ENCODE measurements around the gene PITPNM3.

The PITPNM3 gene

DNA sequence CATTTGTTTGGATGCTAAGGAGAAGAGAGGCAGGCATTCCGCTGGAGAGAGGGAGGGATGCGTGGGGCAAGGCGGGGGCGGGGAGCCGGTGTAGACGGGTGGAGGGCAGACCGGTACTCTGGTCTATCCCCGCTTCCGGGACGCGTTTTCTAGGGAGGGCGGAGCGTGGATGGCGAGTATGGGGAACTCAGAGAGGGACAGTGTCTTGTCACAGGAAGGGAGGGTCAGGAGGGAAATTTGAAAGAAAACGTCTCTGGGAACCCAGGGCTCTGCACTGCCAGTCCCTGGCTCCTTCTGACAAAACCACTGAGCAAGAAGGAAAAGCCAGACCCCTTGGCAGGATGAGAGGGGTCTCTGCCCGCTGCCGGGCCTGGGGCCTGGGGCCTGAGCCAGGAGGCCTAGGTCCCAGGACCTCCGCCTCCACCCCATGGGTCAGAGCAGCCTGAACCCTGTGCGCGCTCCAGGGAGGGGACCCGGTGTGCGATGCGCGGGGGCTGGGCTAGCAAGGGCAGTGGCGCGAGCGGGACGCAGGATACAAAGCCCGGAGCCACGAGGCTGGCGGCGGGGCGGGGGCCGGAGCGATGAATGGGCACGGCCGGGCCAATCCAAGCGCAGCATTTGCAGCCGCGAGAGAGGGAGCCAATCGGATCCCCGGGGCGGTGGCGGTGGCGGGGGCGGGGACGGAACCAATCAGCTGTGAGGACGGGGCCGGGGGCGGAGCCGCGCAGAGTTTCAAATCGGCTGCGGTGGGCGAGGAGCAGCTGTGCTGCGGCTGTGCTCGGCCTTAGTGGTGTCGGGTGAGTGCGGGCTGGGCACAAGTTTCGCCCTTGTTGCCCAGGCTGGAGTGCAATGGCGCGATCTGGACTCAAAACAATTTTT is 112.4 kb downstream of the PITPNM3 start, which contains the start of gene PIMREG:
Gene PIMREG, plus strand, starts transcription at position 764 of the 879 bp plus-strand sequence. CDS start 656 bp downstream, outside the sequence.
- DNase-seq (ENCODE audit: low read depth), result peak; percentile 96

DNA sequence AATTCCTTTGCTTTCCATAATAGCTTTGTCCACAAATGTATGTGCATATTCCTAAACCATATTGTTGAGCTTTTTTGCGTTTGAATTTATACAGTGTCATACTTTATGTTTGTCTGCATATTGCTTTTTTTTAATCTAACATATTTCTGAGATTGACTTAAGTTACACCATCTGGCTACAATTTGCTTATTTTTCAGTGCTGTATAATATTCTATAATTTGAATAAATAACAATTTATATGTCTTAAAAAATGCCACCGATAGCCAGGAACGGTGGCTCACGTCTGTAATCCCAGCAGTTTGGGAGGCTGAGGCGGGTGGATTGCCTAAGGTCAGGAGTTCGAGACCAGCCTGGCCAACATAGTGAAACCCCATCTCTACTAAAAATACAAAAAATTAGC is 113.6 kb downstream of the PITPNM3 start:
- DNase-seq (ENCODE audit: low read depth), result no peak

- no peak for DNase-seq (ENCODE audit: low read depth)
These were observed 116.4 kb downstream of the PITPNM3 start for GRCh38 chr17:6439951-6440350.

DNA sequence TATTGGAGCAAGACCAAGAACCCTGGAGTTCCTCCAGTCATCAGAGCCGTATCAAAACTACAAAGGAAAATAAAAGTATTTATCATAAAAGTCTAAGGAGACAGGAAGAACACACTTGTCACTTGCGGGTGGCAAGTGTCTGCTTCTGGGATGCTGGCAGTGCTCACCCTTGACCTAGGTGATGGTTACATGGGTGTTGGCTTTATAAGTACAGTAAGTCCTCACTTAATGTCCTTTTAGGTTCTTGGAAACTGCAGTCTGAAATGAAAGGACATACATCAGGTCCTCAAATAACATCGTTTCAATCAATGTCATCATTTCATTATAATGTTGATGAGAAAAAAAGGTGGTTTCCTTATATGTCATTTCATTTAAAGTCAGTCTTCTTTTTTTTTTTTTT is 118.4 kb downstream of the PITPNM3 start:
- DNase-seq (ENCODE audit: low read depth), result no peak

GRCh38 chr17:6437466-6437865 is 118.9 kb downstream of the PITPNM3 start:
- no peak for DNase-seq (ENCODE audit: low read depth)

GRCh38 chr17:6435968-6436367 is 120.4 kb downstream of the PITPNM3 start:
- peak; percentile 79 for DNase-seq (ENCODE audit: low read depth)

DNA sequence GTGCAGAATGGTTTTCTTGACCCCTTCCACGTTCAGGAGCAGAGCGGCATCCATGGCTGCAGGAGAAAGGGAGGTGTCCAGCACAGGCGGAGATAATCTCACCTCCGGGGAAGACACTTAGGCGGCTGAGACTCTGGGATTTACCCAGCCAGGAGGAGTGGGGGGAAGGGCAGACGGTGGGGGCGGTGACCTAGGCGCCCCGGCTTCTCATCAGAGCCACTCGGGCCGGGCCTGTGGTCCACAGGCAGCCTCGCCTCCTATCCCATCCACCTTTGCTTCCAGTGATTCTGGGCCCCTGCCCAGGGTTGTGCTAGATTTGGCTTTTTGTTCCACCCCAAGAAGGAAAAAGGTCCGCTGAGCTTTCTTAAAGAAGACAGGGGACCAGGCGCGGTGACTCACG is 121.3 kb downstream of the PITPNM3 start, which contains the start of gene AIPL1:
Gene AIPL1, minus strand, starts transcription at position 71 of the 400 bp plus-strand sequence. Its CDS starts 17 bp downstream, at position 54.
- DNase-seq (ENCODE audit: low read depth), result no peak

GRCh38 chr17:6430769-6431168 is 125.6 kb downstream of the PITPNM3 start:
- no peak for DNase-seq (ENCODE audit: low read depth)

- no peak for DNase-seq (ENCODE audit: low read depth)
These were observed 127.1 kb downstream of the PITPNM3 start for GRCh38 chr17:6429266-6429665.

GRCh38 chr17:6428207-6428965 is 128.0 kb downstream of the PITPNM3 start:
- no peak for DNase-seq (ENCODE audit: low read depth)

DNA sequence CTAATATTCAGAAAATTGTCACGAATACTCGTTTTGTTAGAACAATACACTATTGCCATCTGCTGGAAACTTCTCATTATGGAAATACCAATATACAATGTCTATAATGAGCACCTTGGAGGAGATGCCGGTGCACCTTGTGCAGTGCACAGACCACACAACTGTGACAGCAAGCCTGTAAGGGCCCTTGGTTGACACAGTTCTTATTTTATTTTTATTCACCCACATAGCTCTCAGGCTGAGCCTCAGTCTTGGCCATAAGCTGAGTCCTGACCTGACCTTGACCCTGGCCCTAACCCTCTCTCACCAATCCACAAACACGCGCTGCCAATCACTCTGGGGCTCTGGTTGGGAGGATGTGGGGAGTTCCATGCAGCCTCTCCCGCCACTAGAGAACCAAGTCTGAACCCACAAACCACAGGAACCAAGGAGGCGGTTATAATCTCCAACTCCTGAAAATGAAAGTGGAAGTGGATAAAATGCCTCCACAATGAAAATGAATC is 129.0 kb downstream of the PITPNM3 start:
- DNase-seq (ENCODE audit: low read depth), result peak; percentile 40

DNA sequence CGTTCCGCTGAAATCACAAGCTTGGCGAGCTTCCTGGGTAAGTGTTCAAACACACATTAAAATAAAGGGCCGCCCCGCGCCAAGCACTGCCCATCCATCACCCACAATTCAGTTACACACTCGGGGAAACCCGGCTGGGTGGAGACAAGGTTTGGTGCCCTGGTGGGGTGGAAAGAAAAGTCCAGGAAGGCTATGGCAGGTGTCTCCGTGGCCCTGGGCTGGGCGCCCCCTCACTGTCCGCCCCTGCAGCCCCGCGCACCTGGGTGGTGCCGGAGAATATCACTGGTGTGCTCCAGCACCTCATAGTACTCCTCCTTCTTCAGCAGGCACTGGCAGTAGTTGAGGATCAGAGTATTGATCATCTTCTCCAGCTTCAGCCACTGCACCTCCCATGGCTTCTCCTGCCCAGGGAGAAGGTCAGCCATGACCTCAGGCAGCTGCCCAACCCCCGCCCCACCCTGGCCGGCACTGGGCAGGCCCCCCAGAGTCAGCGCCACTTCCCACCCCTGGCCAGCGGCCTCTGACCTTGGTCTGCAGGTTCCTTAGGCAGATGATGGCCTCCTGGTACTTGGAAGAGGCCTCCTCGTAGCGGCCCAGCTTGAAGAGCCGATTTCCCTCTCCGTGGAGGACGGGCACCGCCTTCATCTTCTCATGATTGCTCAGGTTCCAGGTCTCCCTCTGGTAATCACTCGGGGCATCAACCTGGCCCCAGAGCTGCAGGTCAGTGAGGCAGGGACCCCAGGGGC is 129.8 kb downstream of the PITPNM3 start:
- no peak for DNase-seq (ENCODE audit: low read depth)

- DNase-seq (ENCODE audit: low read depth), result no peak
These were observed 130.9 kb downstream of the PITPNM3 start for GRCh38 chr17:6425407-6425806.

DNA sequence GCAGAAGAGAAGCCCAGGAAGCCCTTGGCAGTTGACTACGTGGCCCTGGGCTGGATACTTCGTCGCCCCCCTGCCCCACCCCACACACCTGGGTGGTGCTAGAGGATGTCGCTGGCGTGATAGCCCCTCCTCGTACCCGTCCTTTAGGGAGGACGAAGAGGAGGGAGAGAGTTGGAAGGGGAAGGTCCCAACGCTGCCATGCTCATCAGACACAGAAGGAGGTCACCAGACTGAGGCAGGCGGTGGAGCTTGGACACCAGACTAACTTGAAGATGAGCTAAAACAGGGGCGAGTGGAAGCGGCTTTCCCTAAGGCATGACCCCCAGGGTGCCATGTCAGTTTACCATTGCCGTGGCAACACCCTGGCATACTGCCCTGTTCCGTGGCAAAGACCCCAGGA is 132.4 kb downstream of the PITPNM3 start:
- no peak for DNase-seq (ENCODE audit: low read depth)

DNA sequence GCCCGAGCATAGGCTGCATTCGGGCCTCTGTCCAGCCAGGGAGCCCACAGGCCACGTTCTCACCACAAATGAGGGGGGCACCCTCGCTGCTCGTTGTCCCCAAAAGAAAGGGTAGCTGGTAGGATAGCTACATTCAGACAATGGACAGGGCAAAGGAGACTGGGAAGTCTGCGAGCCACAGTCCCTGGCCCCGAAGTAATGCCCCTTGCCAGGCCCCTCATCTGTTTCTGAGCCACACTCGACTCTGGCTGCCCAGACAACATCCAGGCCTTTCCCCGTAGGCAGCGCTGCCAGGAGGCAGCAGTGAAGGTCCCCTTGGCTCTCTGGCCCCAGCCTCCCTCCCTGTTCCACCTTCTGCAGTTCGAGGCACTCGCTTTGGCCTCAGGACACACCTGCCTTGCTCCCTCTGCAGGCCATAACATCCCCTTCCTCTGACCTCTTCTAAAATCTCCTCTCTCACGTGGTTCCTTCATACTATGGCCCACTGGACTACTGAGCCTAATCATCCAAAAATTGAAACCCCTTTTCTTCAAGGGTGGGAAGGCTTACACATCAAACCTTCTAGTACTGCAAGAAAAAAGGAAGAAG is 133.6 kb downstream of the PITPNM3 start:
- DNase-seq (ENCODE audit: low read depth), result no peak

DNA sequence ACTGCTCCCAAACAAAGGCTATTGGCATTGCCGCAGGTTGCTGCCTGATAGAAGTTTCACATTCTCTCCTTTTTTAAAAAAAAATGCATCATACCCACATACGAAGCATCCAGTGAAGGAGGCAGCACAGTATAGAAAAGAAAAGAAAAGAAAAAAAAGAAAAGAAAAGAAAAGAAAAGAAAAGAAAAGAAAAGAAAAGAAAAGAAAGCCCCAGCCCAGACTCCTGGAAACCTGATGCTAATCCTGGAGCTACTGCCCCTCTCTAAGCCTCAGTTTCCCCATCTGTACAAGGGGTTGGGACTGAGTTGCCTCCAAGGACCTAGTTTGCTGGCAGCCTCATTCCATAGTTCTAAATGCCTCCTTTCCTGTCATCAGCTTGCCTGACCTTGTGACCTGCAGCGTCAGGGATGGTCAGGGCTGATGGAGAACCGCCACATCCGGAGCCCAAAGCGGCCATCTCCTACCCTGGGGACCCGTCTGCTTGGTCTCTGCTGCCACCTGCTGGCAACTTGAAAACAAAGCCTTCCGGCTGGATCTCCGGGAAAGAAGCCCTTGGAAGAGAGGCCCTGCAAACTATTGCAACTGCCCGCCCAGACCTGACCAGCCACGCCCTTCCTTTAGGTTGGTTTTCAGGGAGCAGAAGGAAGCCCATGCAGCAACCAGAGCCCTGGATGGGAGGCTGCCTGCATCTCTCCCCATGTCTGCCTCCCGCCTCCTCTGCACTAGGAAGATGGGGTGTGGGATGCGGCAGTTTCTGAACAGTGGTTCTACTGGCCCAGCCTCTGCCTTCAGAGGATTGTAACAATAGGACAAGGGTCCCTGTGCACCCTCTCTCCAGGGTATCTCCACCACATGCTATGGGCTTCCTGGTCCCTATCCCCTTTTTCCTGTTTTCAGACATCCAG is 134.4 kb downstream of the PITPNM3 start:
- peak; percentile 83 for DNase-seq (ENCODE audit: low read depth)

DNA sequence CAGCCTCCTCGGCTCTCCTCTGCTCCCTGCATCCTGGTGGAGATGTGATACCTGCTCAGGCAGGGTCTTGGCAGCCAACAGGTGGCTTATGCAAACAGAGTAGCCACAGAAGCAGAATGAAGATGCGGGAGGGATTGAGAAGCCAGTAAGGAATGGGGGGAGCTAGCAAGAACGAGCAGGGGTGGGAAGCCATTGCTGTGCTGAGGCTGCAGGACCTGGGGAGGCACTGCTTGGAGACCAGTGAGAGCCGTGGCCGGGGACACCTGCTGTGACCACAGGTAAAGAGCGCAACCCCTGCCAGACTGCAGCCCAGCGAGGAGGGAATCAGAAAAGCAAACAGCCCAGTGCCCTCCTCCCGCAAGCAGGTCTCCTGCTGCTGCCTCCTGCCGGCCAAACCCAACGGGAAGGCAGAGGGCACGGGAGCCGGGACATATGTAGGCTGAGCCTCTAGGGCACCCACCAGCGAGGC is 136.1 kb downstream of the PITPNM3 start:
- DNase-seq (ENCODE audit: low read depth), result peak; percentile 27

DNA sequence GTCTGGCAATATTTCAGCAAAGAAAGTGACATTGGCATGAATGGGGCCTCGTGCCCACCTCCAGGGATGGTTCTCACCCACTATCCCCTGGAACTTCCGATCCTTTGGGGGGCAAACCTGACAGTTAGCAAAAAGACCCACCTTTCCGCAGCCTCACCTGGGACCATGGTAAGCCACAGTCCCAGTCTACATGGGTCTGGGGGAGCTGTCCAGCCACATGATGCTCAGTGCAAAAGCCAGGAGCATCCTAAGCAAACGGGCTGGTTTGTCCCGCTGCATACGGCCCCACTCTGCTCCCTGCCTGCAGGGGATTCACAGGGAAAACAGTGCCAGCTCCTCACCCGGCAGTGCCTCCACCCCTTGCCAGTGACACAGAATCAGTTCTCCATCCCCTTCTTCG is 140.7 kb downstream of the PITPNM3 start:
- DNase-seq (ENCODE audit: low read depth), result no peak

- peak; percentile 74 for DNase-seq (ENCODE audit: low read depth)
These were observed 143.3 kb downstream of the PITPNM3 start for GRCh38 chr17:6413065-6413464.

DNA sequence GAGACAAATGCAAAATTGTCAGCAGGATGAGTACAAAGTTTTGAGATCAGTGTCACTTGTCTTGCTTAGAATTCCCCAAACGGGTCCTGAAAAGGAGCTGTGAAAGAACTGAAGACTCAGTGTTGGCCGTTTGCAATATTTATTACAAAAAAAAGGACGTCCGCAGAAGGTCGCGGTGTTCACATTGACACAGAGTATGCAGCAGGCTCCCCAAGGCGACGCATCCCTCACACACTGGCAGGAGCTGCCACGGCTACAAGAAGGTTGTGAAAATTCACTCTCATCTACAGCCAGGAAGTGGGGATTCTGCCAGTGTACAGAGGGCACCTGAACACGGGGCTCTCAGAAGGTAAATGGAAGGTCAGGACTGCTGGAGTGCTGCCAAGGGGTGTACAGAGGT is 147.6 kb downstream of the PITPNM3 start:
- DNase-seq (ENCODE audit: low read depth), result no peak
